DOHH2 (cell line): ENCODE measurements around the gene PPIA.

Experiments used
- EZH2phosphoT487 ChIP-seq: fragments of 200-600 bp; sonication (generic); IDR thresholded peaks from 2 replicates; pipeline ENCODE4 v1.6.1; 2017; ENCODE audit warnings: borderline replicate concordance, mild to moderate bottlenecking, antibody characterized with exemption, low read length, moderate library complexity, mixed read lengths
- TF ChIP-seq, protein P1 (sequence below): fragments of 200-600 bp; sonication (generic); IDR thresholded peaks from one replicate; pipeline ENCODE4 v1.5.1; 2014; ENCODE audit warnings: antibody characterized with exemption, mild to moderate bottlenecking, low read depth, low read length; ENCODE audit not compliant: poor library complexity, severe bottlenecking

DNA sequence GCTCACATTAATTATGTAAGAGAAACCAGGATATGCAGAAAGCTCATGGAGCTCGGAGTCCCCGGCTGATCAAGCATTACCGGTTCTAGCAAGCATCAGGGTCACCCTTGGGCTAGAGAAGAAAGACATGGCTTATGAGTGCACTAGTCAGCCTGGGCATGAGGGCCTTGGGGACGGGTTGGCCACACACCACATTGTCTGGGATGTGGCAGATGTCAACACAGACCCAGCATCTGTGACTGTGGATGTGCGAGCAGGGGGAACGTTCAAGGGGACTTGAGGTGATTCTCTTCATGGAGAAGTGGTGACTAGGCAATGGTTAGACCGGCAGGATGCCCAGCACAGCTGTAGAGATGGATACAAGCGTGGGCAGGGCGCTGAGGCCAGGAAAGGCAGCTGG is 34.2 kb upstream of the PPIA start:
- TF ChIP-seq, protein P1, sequence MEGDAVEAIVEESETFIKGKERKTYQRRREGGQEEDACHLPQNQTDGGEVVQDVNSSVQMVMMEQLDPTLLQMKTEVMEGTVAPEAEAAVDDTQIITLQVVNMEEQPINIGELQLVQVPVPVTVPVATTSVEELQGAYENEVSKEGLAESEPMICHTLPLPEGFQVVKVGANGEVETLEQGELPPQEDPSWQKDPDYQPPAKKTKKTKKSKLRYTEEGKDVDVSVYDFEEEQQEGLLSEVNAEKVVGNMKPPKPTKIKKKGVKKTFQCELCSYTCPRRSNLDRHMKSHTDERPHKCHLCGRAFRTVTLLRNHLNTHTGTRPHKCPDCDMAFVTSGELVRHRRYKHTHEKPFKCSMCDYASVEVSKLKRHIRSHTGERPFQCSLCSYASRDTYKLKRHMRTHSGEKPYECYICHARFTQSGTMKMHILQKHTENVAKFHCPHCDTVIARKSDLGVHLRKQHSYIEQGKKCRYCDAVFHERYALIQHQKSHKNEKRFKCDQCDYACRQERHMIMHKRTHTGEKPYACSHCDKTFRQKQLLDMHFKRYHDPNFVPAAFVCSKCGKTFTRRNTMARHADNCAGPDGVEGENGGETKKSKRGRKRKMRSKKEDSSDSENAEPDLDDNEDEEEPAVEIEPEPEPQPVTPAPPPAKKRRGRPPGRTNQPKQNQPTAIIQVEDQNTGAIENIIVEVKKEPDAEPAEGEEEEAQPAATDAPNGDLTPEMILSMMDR: no peak
- no peak for TF ChIP-seq EZH2phosphoT487
